K562 (cell line): Measurements from ENCODE around the gene PIK3AP1. TPM values are rescaled to one million over a fixed set of nuclear protein-coding genes. Genes with fewer than 3 reads are reported as not detected.

ENCODE experiments used
- ATAC-seq: fragments of 200-7000 bp; cut with Tn5 transposase; 3 replicates; pipeline ENCODE4 v1.9.1; 2020; ENCODE audit warnings: moderate library complexity
- BruUV-seq: library from RNA; stranded (reverse); fragments of 400-500 nt; replicated peaks from 2 replicates; lab custom pipeline; 2021; lab: Mats Ljungman, UMichigan
- CTCF ChIA-PET: fragments of 300-600 bp; formaldehyde crosslinking; extraction: SDS; loops from one replicate; lab custom pipeline; 2021; ENCODE audit warnings: low intra/inter-chr PET ratio; lab: Yijun Ruan, JAX
- POLR2A ChIA-PET: fragments of 300-600, 350-650 bp; sonication (Branson Sonifier 250); formaldehyde crosslinking; extraction: SDS; loops from one replicate; lab custom pipeline; 2021; ENCODE audit warnings: antibody characterized with exemption, inconsistent platforms; lab: Yijun Ruan, JAX
- DNase-seq, 4 experiments: peaks; one replicate each; pipeline versions ENCODE4 v3.0.0 to v3.0.0-alpha.2; 2011 to 2018; ENCODE audit warnings: low spot score in 3 of 4, mixed read lengths in 3 of 4; ENCODE audit errors: extremely low read depth in 1 of 4
- FAIRE-seq: peaks from 2 replicates; lab custom pipeline; 2011; peaks lifted over from hg19 to GRCh38; lab: Jason Lieb, UNC
- H2AFZ ChIP-seq: 2 replicates; pipeline ENCODE4 v1.6.0; 2011; ENCODE audit warnings: low read depth, low read length, control low read depth, inconsistent platforms
- H3K27ac ChIP-seq: fragments of 200-600 bp; 3 replicates; pipeline ENCODE4 v1.8.0; 2011; ENCODE audit warnings: low read depth, mild to moderate bottlenecking, control low read depth, inconsistent platforms, low read length, moderate library complexity, mixed read lengths; ENCODE audit errors: extremely low read depth
- H3K27me3 ChIP-seq, 2 experiments: fragments of 300-600 bp in 1 of 2; 2 replicates in 1 of 2; 3 replicates in 1 of 2; pipeline versions ENCODE4 v1.6.0 to v1.8.0; 2011; ENCODE audit warnings: inconsistent platforms in 2 of 2, low read length in 2 of 2, mild to moderate bottlenecking in 1 of 2, mixed read lengths in 1 of 2, moderate library complexity in 1 of 2; ENCODE audit not compliant: control insufficient read depth in 2 of 2, insufficient read depth in 2 of 2
- H3K36me3 ChIP-seq: fragments of 300-600 bp; 3 replicates; pipeline ENCODE4 v1.8.0; 2011; ENCODE audit warnings: mild to moderate bottlenecking, low read length, inconsistent platforms; ENCODE audit not compliant: control insufficient read depth, insufficient read depth
- H3K4me1 ChIP-seq, 2 experiments: fragments of 200-600 bp in 1 of 2; replicated peaks in 1 of 2; 2 replicates in 1 of 2; 3 replicates in 1 of 2; pipeline versions ENCODE4 v1.5.1 to v1.8.0; 2011; ENCODE audit warnings: inconsistent platforms in 2 of 2, low read length in 2 of 2, mild to moderate bottlenecking in 1 of 2, mixed read lengths in 1 of 2, moderate library complexity in 1 of 2; ENCODE audit not compliant: control insufficient read depth in 2 of 2, insufficient read depth in 2 of 2
- H3K4me2 ChIP-seq: 2 replicates; pipeline ENCODE4 v1.6.1; 2011; ENCODE audit warnings: low read length, control low read depth, inconsistent platforms, mixed read lengths; ENCODE audit not compliant: insufficient read depth
- H3K4me3 ChIP-seq: fragments of 200-600 bp; sonication (generic), shearing (Covaris generic); 2 replicates; pipeline ENCODE4 v1.5.1; 2016; ENCODE audit warnings: control low read depth, inconsistent platforms
- H3K79me2 ChIP-seq: fragments of 200-600 bp; 3 replicates; pipeline ENCODE4 v1.8.0; 2011; ENCODE audit warnings: low read length, inconsistent platforms; ENCODE audit not compliant: control insufficient read depth, insufficient read depth
- H3K9ac ChIP-seq, 2 experiments: 2 replicates each; pipeline versions ENCODE4 v1.6.0 to v1.6.1; 2011; ENCODE audit warnings: low read depth in 2 of 2, low read length in 2 of 2, control low read depth in 1 of 2, inconsistent platforms in 1 of 2, mild to moderate bottlenecking in 1 of 2, mixed read lengths in 1 of 2; ENCODE audit not compliant: insufficient read depth in 1 of 2
- H3K9me1 ChIP-seq: one replicate; pipeline ENCODE4 v1.6.0; 2011; ENCODE audit warnings: inconsistent platforms, mild to moderate bottlenecking, low read length, moderate library complexity; ENCODE audit not compliant: control insufficient read depth, insufficient read depth
- H3K9me3 ChIP-seq: replicated peaks from 2 replicates; pipeline ENCODE4 v1.5.1; 2011; ENCODE audit warnings: low read depth, low read length, inconsistent platforms; ENCODE audit not compliant: control insufficient read depth, insufficient read depth
- H4K20me1 ChIP-seq: replicated peaks from 2 replicates; pipeline ENCODE4 v1.6.1; 2011; ENCODE audit warnings: low read length, inconsistent platforms, mixed read lengths; ENCODE audit not compliant: control insufficient read depth, insufficient read depth
- COPS2 ChIP-seq: fragments of 450-650 bp; conservative IDR thresholded peaks from 2 replicates; pipeline ENCODE4 v1.6.1; 2016; ENCODE audit warnings: mild to moderate bottlenecking, moderate library complexity
- ESRRA ChIP-seq: fragments of 450-650 bp; IDR thresholded peaks from 2 replicates; pipeline ENCODE4 v1.6.1; 2014; ENCODE audit warnings: low read depth, mild to moderate bottlenecking, moderate library complexity, borderline replicate concordance
- FOXP4 ChIP-seq: sonication (generic); formaldehyde crosslinking; IDR thresholded peaks from 2 replicates; pipeline ENCODE4 v1.8.0; 2022; ENCODE audit warnings: mild to moderate bottlenecking, missing genetic modification reagents, borderline replicate concordance
- IFI16 ChIP-seq: fragments of 250-450 bp; sonication (Bioruptor Pico); IDR thresholded peaks from 2 replicates; pipeline ENCODE4 v2.1.2; 2022; ENCODE audit warnings: mild to moderate bottlenecking, inconsistent platforms
- MAFF ChIP-seq: IDR thresholded peaks from 2 replicates; pipeline ENCODE4 v1.6.1; 2012; ENCODE audit warnings: low read length, improper control_type of control experiment
- MCM2 ChIP-seq: fragments of 450-650 bp; IDR thresholded peaks from 2 replicates; pipeline ENCODE4 v1.6.1; 2017; ENCODE audit warnings: low read depth, mild to moderate bottlenecking
- NFE2L1 ChIP-seq: fragments of 450-650 bp; IDR thresholded peaks from 2 replicates; pipeline ENCODE4 v1.6.1; 2016; ENCODE audit warnings: missing genetic modification characterization, low read depth, mild to moderate bottlenecking, missing compliant biosample characterization, moderate library complexity, borderline replicate concordance
- PKNOX1 ChIP-seq: fragments of 450-650 bp; IDR thresholded peaks from 2 replicates; pipeline ENCODE4 v1.6.1; 2016
- TSHZ1 ChIP-seq: fragments of 250-450 bp; sonication (Bioruptor Pico); IDR thresholded peaks from 2 replicates; pipeline ENCODE4 v1.4.0; 2020; ENCODE audit warnings: mild to moderate bottlenecking, moderate library complexity
- U2AF2 ChIP-seq: fragments of 200-400 bp; formaldehyde crosslinking; optimal IDR thresholded peaks from 2 replicates; pipeline ENCODE3; 2017; ENCODE audit warnings: low read depth, mild to moderate bottlenecking, low read length
- ZNF12 ChIP-seq: sonication (generic); formaldehyde crosslinking; IDR thresholded peaks from 2 replicates; pipeline ENCODE4 v1.4.0; 2020; ENCODE audit warnings: mild to moderate bottlenecking, missing genetic modification reagents
- ZNF224 ChIP-seq: sonication (generic); formaldehyde crosslinking; IDR thresholded peaks from 2 replicates; pipeline ENCODE4 v1.8.0; 2022; ENCODE audit warnings: mild to moderate bottlenecking, missing genetic modification reagents
- ZNF316 ChIP-seq: fragments of 450-650 bp; IDR thresholded peaks from 2 replicates; pipeline ENCODE4 v1.6.1; 2016
- ZNF696 ChIP-seq: fragments of 250-450 bp; sonication (Bioruptor Pico); conservative IDR thresholded peaks from 2 replicates; pipeline ENCODE4 v1.4.0; 2020; ENCODE audit warnings: mild to moderate bottlenecking, moderate library complexity
- WGBS: fragments of 100-300 bp; shearing (Covaris generic); methylation state at CpG from one replicate; pipeline ENCODE4 v1.1.6; 2016; ENCODE audit warnings: low coverage, mixed read lengths; ENCODE audit not compliant: insufficient coverage; ENCODE audit errors: missing lambda C conversion rate; 5-methylcytosine and 5-hydroxymethylcytosine counted together
- in situ Hi-C: fragments of 300-500 bp; cut with MboI; formaldehyde crosslinking; loops from 4 replicates; pipeline ENCODE4 v1.15.0; 2018; ENCODE audit warnings: inconsistent platforms, mixed read lengths
- intact Hi-C: fragments of 100-400 bp; cut with micrococcal nuclease; formaldehyde crosslinking; loops from 2 replicates; pipeline ENCODE4 v1.14.2; 2022
- polyA plus RNA-seq, 8 experiments: library from polyadenylated mRNA; depleted of rRNA in 4 of 8; stranded (reverse) in 5 of 8; unstranded in 3 of 8; fragments of >200 nt; fragmentation: Nextera tagmentation in 2 of 8; fragmentation: Illumina TruSeq in 1 of 8; extraction: Ambion mirVana in 2 of 8; extraction: Trizol in 1 of 8; gene quantifications; 2 replicates each; pipeline versions ENCODE4 v1.2.1 to v1.2.3, GENCODE V29; 2011 to 2014; ENCODE audit warnings: inconsistent platforms in 1 of 8, missing spikeins in 1 of 8
- total RNA-seq, 7 experiments: library from RNA; depleted of rRNA in 6 of 7; stranded (reverse); fragments of >200 nt in 6 of 7; fragmentation: Illumina TruSeq in 2 of 7; extraction: Trizol in 2 of 7; gene quantifications; 2 replicates each; pipeline versions ENCODE4 v1.2.1 to v1.2.3, GENCODE V29; 2011 to 2021; ENCODE audit warnings: low replicate concordance in 1 of 7

Gene PIK3AP1
- total and polyA plus RNA-seq, 9 of the 15 experiments (the other 6 are each of a cell fraction or from before 2014, with no cell fraction given) = 0.20 to 2.4 (median 1.4) TPM

GRCh38 chr10:96753956-96754355 is 33.6 kb upstream of the PIK3AP1 start (continued):
- no peak for TF ChIP-seq U2AF2
- no peak for TF ChIP-seq MCM2
- TF ChIP-seq COPS2 = no peak
- no peak for TF ChIP-seq ESRRA

- Histone ChIP-seq H3K79me2 (no peaks in the 10 kb centered on the region), H3K9me1 (no peaks in the 10 kb centered on the region), H4K20me1 (no peaks in the 10 kb centered on the region), H2AFZ (no peak overlapping the region), H3K27ac (no peak overlapping the region), H3K4me1 (peaks cover 3 to 5% of the 10 kb centered on the region in 2 experiments; a peak in 1 of 5 replicates), H3K4me2 (no peak overlapping the region), H3K9ac (no peak overlapping the region), H3K27me3 (no peaks in the 10 kb centered on the region), H3K36me3 (no peaks in the 10 kb centered on the region), H3K4me3 (no peak overlapping the region), H3K9me3 (no peaks in the 10 kb centered on the region)
- intact Hi-C loops (no loop called here), in situ Hi-C loops (no loop called here)
- DNase-seq (peak in 2 of 4 experiments; percentile 8 to 13), ATAC-seq (no peak), FAIRE-seq (no peak)
- ChIA-PET CTCF (no interaction called here), POLR2A (no interaction called here)
- WGBS = 10% methylated on average over 2 of the region's 4 CpGs
- BruUV-seq = no TSS peak
- TF ChIP-seq FOXP4 (CRISPR knock-in tag) (no peak), ZNF316 (peak; percentile 47; the same call in 1 of the 2 replicates), TSHZ1 (CRISPR knock-in tag) (no peak), IFI16 (CRISPR knock-in tag) (no peak), ZNF12 (CRISPR knock-in tag) (no peak), ZNF224 (CRISPR knock-in tag) (no peak), PKNOX1 (no peak), MAFF (peak; percentile 49), NFE2L1 (tag) (peak; percentile 17; the same call in 1 of the 2 replicates), ZNF696 (CRISPR knock-in tag) (no peak)
These were observed 32.1 kb upstream of the PIK3AP1 start for GRCh38 chr10:96752375-96752774.
